WTC11 (cell line): Measurements from ENCODE around the gene ATL3. TPM values are rescaled to one million over a fixed set of nuclear protein-coding genes. Genes with fewer than 3 reads are reported as not detected.

Experiments used
- ATAC-seq: fragments of 200-7000 bp; cut with Tn5 transposase; 2 replicates; pipeline ENCODE4 v1.10.0; 2021; ENCODE audit warnings: mild to moderate bottlenecking, moderate library complexity
- CTCF ChIA-PET: fragments of 300-600 bp; sonication (Branson Sonifier 250); formaldehyde crosslinking; loops from one replicate; lab custom pipeline; 2021; ENCODE audit warnings: antibody characterized with exemption; lab: Charles Lee
- POLR2A ChIA-PET: fragments of 350-600 bp; sonication (Branson Sonifier 250); formaldehyde crosslinking; loops from one replicate; lab custom pipeline; 2021; ENCODE audit warnings: antibody characterized with exemption; lab: Charles Lee
- DNase-seq: peaks from one replicate; pipeline ENCODE4 v3.0.0; 2021; ENCODE audit warnings: low spot score
- H3K27ac Mint-ChIP-seq: 2 replicates; pipeline ENCODE4 v1.8.0; 2021; ENCODE audit warnings: mixed read lengths
- H3K27me3 Mint-ChIP-seq: 2 replicates; pipeline ENCODE4 v1.8.0; 2021; ENCODE audit warnings: low read depth, mild to moderate bottlenecking, moderate library complexity, mixed read lengths
- H3K36me3 Mint-ChIP-seq: 2 replicates; pipeline ENCODE4 v1.8.0; 2021; ENCODE audit warnings: mixed read lengths
- H3K4me1 Mint-ChIP-seq: 2 replicates; pipeline ENCODE4 v1.8.0; 2022; ENCODE audit warnings: mixed read lengths
- H3K4me3 Mint-ChIP-seq: 2 replicates; pipeline ENCODE4 v1.8.0; 2021; ENCODE audit warnings: mild to moderate bottlenecking, moderate library complexity, mixed read lengths
- H3K9me3 Mint-ChIP-seq: 2 replicates; pipeline ENCODE4 v1.8.0; 2021; ENCODE audit warnings: mixed read lengths
- ARID4B ChIP-seq: sonication (generic); formaldehyde crosslinking; IDR thresholded peaks from 2 replicates; pipeline ENCODE4 v1.8.0; 2023; ENCODE audit warnings: missing genetic modification reagents, mild to moderate bottlenecking, borderline replicate concordance
- ATF2 ChIP-seq: sonication (generic); formaldehyde crosslinking; IDR thresholded peaks from 2 replicates; pipeline ENCODE4 v1.8.1; 2022; ENCODE audit warnings: low read depth, missing genetic modification reagents, borderline replicate concordance
- CDX4 ChIP-seq: fragments of 250-450 bp; sonication (Bioruptor Pico); IDR thresholded peaks from 2 replicates; pipeline ENCODE4 v1.9.0; 2021; ENCODE audit warnings: moderate library complexity, mild to moderate bottlenecking, inconsistent platforms, borderline replicate concordance
- E2F4 ChIP-seq: sonication (generic); formaldehyde crosslinking; IDR thresholded peaks from 2 replicates; pipeline ENCODE4 v1.8.1; 2022; ENCODE audit warnings: low read depth, mild to moderate bottlenecking, moderate library complexity, missing genetic modification reagents, borderline replicate concordance
- EMX1 ChIP-seq: fragments of 250-450 bp; sonication (Bioruptor Pico); IDR thresholded peaks from 2 replicates; pipeline ENCODE4 v1.8.0; 2021; ENCODE audit warnings: mild to moderate bottlenecking
- ETV6 ChIP-seq: sonication (generic); formaldehyde crosslinking; IDR thresholded peaks from 2 replicates; pipeline ENCODE4 v1.8.1; 2022; ENCODE audit warnings: mild to moderate bottlenecking, missing genetic modification reagents
- GABPB1 ChIP-seq: sonication (generic); formaldehyde crosslinking; IDR thresholded peaks from 2 replicates; pipeline ENCODE4 v1.8.1; 2023; ENCODE audit warnings: mild to moderate bottlenecking, missing genetic modification reagents
- GRHL2 ChIP-seq: fragments of 250-450 bp; sonication (Bioruptor Pico); IDR thresholded peaks from 2 replicates; pipeline ENCODE4 v1.8.0; 2022; ENCODE audit warnings: mild to moderate bottlenecking, moderate library complexity; ENCODE audit not compliant: insufficient replicate concordance, severe bottlenecking
- KAT7 ChIP-seq: sonication (generic); formaldehyde crosslinking; IDR thresholded peaks from 2 replicates; pipeline ENCODE4 v1.8.1; 2023; ENCODE audit warnings: missing genetic modification reagents, mild to moderate bottlenecking, borderline replicate concordance
- NFYB ChIP-seq: sonication (generic); formaldehyde crosslinking; conservative IDR thresholded peaks from 2 replicates; pipeline ENCODE4 v1.8.0; 2022; ENCODE audit warnings: low read depth, missing genetic modification reagents
- RORB ChIP-seq: fragments of 250-450 bp; sonication (Bioruptor Pico); IDR thresholded peaks from 2 replicates; pipeline ENCODE4 v1.9.0; 2021; ENCODE audit warnings: mild to moderate bottlenecking
- SOX15 ChIP-seq: fragments of 250-450 bp; sonication (Bioruptor Pico); IDR thresholded peaks from 2 replicates; pipeline ENCODE4 v1.9.0; 2021; ENCODE audit warnings: mild to moderate bottlenecking
- SP1 ChIP-seq: sonication (generic); formaldehyde crosslinking; conservative IDR thresholded peaks from 2 replicates; pipeline ENCODE4 v1.8.1; 2022; ENCODE audit warnings: missing genetic modification reagents
- TEAD4 ChIP-seq: sonication (generic); formaldehyde crosslinking; IDR thresholded peaks from 2 replicates; pipeline ENCODE4 v1.8.0; 2022; ENCODE audit warnings: mild to moderate bottlenecking, missing genetic modification reagents
- USF2 ChIP-seq: sonication (generic); formaldehyde crosslinking; IDR thresholded peaks from 2 replicates; pipeline ENCODE4 v1.8.1; 2023; ENCODE audit warnings: mild to moderate bottlenecking, missing genetic modification reagents, moderate library complexity
- ZBTB21 ChIP-seq: sonication (generic); formaldehyde crosslinking; IDR thresholded peaks from 2 replicates; pipeline ENCODE4 v1.8.1; 2023; ENCODE audit warnings: mild to moderate bottlenecking, missing genetic modification reagents, borderline replicate concordance
- ZMAT4 ChIP-seq: fragments of 250-450 bp; sonication (Bioruptor Pico); IDR thresholded peaks from 2 replicates; pipeline ENCODE4 v1.9.0; 2021; ENCODE audit warnings: mild to moderate bottlenecking
- ZNF121 ChIP-seq: sonication (generic); formaldehyde crosslinking; IDR thresholded peaks from 2 replicates; pipeline ENCODE4 v1.8.0; 2023; ENCODE audit warnings: missing genetic modification reagents
- ZNF219 ChIP-seq: sonication (generic); formaldehyde crosslinking; IDR thresholded peaks from 2 replicates; pipeline ENCODE4 v1.8.0; 2023; ENCODE audit warnings: missing genetic modification reagents, mild to moderate bottlenecking, borderline replicate concordance
- ZNF263 ChIP-seq: sonication (generic); formaldehyde crosslinking; IDR thresholded peaks from 2 replicates; pipeline ENCODE4 v1.8.1; 2022; ENCODE audit warnings: low read depth, mild to moderate bottlenecking, moderate library complexity, missing genetic modification reagents
- ZNF317 ChIP-seq: sonication (generic); formaldehyde crosslinking; IDR thresholded peaks from 2 replicates; pipeline ENCODE4 v1.8.1; 2023; ENCODE audit warnings: low read depth, mild to moderate bottlenecking, moderate library complexity, missing genetic modification reagents, borderline replicate concordance
- total RNA-seq: library from RNA; stranded (reverse); gene quantifications from 3 replicates; pipeline ENCODE4 v1.2.3, GENCODE V29; 2021

The ATL3 gene
- total RNA-seq, 1 experiment from 2014 or later: 32.1 TPM

- Mint-ChIP-seq H3K4me3 (no peak overlapping the region), H3K36me3 (peaks cover 9% of the 10 kb centered on the region), H3K4me1 (peaks cover 12% of the 10 kb centered on the region), H3K9me3 (peaks cover 6% of the 10 kb centered on the region), H3K27me3 (no peaks in the 10 kb centered on the region)
- ATAC-seq: no peak
- CTCF ChIA-PET: no interaction called here
- no peak for TF ChIP-seq ETV6 (CRISPR knock-in tag)
- no peak for TF ChIP-seq SOX15 (CRISPR knock-in tag)
- no peak for TF ChIP-seq GRHL2 (CRISPR knock-in tag)
- no peak for TF ChIP-seq ATF2 (CRISPR knock-in tag)
- TF ChIP-seq EMX1: no peak
- no peak for TF ChIP-seq ZNF317 (CRISPR knock-in tag)
- no peak for TF ChIP-seq KAT7 (CRISPR knock-in tag)
- no peak for TF ChIP-seq USF2
- TF ChIP-seq ZNF121 (CRISPR knock-in tag): no peak
- TF ChIP-seq, all 79 proteins: peak for 0
- POLR2A ChIA-PET: no interaction called here
- peak overlapping the region; percentile 73 for H3K27ac Mint-ChIP-seq
- DNase-seq: no peak
These were observed 34.4 kb upstream of the ATL3 start for GRCh38 chr11:63705526-63705925.

GRCh38 chr11:63699896-63700295 lies 28.7 kb upstream of the ATL3 start:
- DNase-seq (no peak), ATAC-seq (no peak)
- Mint-ChIP-seq H3K4me1 (peaks cover 22% of the 10 kb centered on the region), H3K27ac (no peak overlapping the region; the same call in 1 of the 2 replicates), H3K9me3 (peaks cover 6% of the 10 kb centered on the region), H3K36me3 (peaks cover 13% of the 10 kb centered on the region), H3K4me3 (no peak overlapping the region), H3K27me3 (no peaks in the 10 kb centered on the region)
- TF ChIP-seq CDX4 (no peak), EMX1 (no peak), ZMAT4 (no peak), SP1 (CRISPR knock-in tag) (no peak), RORB (CRISPR knock-in tag) (no peak), E2F4 (no peak), ZNF263 (CRISPR knock-in tag) (no peak), GABPB1 (CRISPR knock-in tag) (no peak), ARID4B (no peak), ZNF219 (CRISPR knock-in tag) (no peak), ZNF121 (CRISPR knock-in tag) (no peak), ZBTB21 (no peak), TEAD4 (CRISPR knock-in tag) (no peak), ATF2 (CRISPR knock-in tag) (no peak), NFYB (CRISPR knock-in tag) (no peak)
- CTCF ChIA-PET: interaction anchor here (1.8 kb wide), 1 partner anchor 17 kb away, joined by 4 read pairs; no protein-coding TSS in a partner anchor
- POLR2A ChIA-PET: no interaction called here
